ENCODE data around the gene ST6GALNAC1. TPM values are rescaled to one million over a fixed set of nuclear protein-coding genes. Genes with fewer than 3 reads are reported as not detected.

Gene ST6GALNAC1
- total and polyA plus RNA-seq, 2 of the 8 experiments (the other 6 are each of a cell fraction or from before 2014, with no cell fraction given): not detected

DNA sequence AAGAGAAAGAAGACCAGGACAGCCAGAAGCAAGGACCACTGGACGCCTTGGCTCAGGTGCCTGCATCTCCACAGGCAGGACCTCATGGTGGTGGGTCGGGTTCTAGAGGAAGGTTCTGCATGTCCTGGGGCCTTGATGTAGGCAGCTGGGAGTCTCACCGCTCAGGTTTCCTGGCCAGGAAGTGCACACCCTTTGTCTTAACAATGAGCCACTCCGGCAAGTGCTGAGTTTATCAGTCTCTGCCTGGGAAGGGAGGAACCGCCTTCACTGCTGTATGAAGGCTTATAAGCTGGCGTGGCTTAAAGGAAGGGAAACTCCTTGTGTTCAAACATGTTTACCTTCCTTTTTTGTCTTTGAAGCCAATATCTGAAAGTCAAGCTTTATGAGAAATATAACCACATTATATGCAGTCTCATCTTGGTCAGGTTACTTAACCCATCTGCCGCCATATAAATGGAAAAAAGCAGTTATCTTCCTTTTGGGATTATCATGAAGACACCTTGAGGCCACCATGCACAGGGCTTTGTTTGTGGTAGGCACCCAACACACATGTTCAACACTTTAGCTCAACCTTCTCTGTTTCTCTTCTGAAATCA is at the start of gene ST6GALNAC1 (continued):
- no peak for TF ChIP-seq BRCA1 (IDR thresholded peaks at IDR 0.05; ENCODE audit: low read depth, low read length)
- no peak for TF ChIP-seq PHF8 (conservative IDR thresholded peaks at IDR 0.05; ENCODE audit: low read depth, low read length)
- TF ChIP-seq SAP30 (IDR thresholded peaks at IDR 0.05; ENCODE audit: insufficient read depth, insufficient replicate concordance, low read length): no peak
- no peak for TF ChIP-seq RXRA (IDR thresholded peaks at IDR 0.05; ENCODE audit: insufficient read depth, low read depth, low read length)
- TF ChIP-seq TAF7 (optimal IDR thresholded peaks at IDR 0.05; ENCODE audit: borderline replicate concordance, low read depth, low read length): no peak
- TF ChIP-seq, protein P1, sequence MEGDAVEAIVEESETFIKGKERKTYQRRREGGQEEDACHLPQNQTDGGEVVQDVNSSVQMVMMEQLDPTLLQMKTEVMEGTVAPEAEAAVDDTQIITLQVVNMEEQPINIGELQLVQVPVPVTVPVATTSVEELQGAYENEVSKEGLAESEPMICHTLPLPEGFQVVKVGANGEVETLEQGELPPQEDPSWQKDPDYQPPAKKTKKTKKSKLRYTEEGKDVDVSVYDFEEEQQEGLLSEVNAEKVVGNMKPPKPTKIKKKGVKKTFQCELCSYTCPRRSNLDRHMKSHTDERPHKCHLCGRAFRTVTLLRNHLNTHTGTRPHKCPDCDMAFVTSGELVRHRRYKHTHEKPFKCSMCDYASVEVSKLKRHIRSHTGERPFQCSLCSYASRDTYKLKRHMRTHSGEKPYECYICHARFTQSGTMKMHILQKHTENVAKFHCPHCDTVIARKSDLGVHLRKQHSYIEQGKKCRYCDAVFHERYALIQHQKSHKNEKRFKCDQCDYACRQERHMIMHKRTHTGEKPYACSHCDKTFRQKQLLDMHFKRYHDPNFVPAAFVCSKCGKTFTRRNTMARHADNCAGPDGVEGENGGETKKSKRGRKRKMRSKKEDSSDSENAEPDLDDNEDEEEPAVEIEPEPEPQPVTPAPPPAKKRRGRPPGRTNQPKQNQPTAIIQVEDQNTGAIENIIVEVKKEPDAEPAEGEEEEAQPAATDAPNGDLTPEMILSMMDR (IDR thresholded peaks at IDR 0.05; ENCODE audit: control extremely low read depth in 1 of 3, insufficient read depth in 1 of 3, low read depth in 1 of 3, low read length in 3 of 3): no peak
- TF ChIP-seq, protein P2, sequence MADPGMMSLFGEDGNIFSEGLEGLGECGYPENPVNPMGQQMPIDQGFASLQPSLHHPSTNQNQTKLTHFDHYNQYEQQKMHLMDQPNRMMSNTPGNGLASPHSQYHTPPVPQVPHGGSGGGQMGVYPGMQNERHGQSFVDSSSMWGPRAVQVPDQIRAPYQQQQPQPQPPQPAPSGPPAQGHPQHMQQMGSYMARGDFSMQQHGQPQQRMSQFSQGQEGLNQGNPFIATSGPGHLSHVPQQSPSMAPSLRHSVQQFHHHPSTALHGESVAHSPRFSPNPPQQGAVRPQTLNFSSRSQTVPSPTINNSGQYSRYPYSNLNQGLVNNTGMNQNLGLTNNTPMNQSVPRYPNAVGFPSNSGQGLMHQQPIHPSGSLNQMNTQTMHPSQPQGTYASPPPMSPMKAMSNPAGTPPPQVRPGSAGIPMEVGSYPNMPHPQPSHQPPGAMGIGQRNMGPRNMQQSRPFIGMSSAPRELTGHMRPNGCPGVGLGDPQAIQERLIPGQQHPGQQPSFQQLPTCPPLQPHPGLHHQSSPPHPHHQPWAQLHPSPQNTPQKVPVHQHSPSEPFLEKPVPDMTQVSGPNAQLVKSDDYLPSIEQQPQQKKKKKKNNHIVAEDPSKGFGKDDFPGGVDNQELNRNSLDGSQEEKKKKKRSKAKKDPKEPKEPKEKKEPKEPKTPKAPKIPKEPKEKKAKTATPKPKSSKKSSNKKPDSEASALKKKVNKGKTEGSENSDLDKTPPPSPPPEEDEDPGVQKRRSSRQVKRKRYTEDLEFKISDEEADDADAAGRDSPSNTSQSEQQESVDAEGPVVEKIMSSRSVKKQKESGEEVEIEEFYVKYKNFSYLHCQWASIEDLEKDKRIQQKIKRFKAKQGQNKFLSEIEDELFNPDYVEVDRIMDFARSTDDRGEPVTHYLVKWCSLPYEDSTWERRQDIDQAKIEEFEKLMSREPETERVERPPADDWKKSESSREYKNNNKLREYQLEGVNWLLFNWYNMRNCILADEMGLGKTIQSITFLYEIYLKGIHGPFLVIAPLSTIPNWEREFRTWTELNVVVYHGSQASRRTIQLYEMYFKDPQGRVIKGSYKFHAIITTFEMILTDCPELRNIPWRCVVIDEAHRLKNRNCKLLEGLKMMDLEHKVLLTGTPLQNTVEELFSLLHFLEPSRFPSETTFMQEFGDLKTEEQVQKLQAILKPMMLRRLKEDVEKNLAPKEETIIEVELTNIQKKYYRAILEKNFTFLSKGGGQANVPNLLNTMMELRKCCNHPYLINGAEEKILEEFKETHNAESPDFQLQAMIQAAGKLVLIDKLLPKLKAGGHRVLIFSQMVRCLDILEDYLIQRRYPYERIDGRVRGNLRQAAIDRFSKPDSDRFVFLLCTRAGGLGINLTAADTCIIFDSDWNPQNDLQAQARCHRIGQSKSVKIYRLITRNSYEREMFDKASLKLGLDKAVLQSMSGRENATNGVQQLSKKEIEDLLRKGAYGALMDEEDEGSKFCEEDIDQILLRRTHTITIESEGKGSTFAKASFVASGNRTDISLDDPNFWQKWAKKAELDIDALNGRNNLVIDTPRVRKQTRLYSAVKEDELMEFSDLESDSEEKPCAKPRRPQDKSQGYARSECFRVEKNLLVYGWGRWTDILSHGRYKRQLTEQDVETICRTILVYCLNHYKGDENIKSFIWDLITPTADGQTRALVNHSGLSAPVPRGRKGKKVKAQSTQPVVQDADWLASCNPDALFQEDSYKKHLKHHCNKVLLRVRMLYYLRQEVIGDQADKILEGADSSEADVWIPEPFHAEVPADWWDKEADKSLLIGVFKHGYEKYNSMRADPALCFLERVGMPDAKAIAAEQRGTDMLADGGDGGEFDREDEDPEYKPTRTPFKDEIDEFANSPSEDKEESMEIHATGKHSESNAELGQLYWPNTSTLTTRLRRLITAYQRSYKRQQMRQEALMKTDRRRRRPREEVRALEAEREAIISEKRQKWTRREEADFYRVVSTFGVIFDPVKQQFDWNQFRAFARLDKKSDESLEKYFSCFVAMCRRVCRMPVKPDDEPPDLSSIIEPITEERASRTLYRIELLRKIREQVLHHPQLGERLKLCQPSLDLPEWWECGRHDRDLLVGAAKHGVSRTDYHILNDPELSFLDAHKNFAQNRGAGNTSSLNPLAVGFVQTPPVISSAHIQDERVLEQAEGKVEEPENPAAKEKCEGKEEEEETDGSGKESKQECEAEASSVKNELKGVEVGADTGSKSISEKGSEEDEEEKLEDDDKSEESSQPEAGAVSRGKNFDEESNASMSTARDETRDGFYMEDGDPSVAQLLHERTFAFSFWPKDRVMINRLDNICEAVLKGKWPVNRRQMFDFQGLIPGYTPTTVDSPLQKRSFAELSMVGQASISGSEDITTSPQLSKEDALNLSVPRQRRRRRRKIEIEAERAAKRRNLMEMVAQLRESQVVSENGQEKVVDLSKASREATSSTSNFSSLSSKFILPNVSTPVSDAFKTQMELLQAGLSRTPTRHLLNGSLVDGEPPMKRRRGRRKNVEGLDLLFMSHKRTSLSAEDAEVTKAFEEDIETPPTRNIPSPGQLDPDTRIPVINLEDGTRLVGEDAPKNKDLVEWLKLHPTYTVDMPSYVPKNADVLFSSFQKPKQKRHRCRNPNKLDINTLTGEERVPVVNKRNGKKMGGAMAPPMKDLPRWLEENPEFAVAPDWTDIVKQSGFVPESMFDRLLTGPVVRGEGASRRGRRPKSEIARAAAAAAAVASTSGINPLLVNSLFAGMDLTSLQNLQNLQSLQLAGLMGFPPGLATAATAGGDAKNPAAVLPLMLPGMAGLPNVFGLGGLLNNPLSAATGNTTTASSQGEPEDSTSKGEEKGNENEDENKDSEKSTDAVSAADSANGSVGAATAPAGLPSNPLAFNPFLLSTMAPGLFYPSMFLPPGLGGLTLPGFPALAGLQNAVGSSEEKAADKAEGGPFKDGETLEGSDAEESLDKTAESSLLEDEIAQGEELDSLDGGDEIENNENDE (IDR thresholded peaks at IDR 0.05; ENCODE audit: insufficient replicate concordance, low read length): no peak
